ENCODE data around the gene LRRC57.
"Not testable (repeated sequence)": the region's sequence is repeated elsewhere in the genome, so short reads cannot be mapped to it uniquely, and the experiment has no call there.

Gene LRRC57

GRCh38 chr15:42548249-42549031, at the start of gene LRRC57, which contains the start of gene HAUS2:
Gene LRRC57, minus strand, starts transcription at chr15:42548793. Its CDS starts 359 bp downstream, at chr15:42548434.
Gene HAUS2, plus strand, starts transcription at chr15:42548838. Its CDS starts 35 bp downstream, at chr15:42548873.
- peak in 55 of 56 donors; percentile 33 to 85 (median 71) for DNase-seq

DNA sequence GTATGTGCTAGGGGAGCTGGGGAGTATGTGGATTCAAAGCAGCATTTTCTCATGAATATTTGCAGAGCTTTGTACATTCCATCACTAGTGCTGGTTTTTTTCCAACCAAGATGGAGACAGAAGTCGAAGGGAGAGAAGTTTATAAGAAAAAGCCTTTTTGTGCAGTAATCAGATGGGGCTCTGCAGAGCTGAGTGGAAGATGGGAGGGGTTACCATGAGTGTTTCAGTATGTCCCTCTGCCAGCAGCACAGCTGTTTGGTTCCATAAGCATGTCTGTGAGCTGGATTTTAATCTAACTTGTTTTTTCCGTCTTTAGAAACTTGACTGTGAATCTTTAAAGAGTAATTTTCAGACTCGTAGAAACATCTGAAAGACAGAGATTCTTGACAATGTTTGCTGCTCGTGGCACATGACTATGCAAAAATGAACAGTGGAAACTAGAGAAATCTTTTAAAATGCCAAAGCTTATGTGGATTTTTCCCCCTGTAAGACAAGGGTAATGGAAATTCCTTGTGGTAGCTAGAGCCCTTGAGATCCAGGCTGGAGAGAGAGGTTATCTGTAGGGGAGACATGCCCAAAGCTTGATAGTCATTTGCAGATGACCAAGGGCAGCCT, 47.1 kb upstream of the LRRC57 start:
- peak in 3 of 56 donors; percentile 6 to 20 (median 6) for DNase-seq

DNA sequence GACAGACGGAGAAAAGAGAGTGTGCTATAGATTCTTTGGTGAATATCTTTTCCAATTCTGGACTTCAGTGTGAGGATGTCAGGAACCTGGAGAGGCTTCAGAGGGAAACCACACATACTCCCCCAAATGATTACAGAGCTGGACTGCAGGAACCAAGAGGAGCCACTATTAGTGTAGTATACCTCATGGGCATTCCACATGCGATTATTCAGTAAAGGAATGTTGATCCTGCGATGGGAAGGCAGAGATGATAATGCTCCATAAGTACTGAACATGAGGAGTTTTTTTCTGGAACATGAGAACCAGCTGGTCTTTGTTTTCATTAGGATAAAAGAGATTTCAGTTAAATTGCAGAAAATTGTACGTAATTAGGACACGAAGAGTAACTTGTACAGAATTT, 45.5 kb upstream of the LRRC57 start:
- no peak for DNase-seq

- no peak for DNase-seq
Observed at GRCh38 chr15:42593143-42593542, 44.5 kb upstream of the LRRC57 start.

DNA sequence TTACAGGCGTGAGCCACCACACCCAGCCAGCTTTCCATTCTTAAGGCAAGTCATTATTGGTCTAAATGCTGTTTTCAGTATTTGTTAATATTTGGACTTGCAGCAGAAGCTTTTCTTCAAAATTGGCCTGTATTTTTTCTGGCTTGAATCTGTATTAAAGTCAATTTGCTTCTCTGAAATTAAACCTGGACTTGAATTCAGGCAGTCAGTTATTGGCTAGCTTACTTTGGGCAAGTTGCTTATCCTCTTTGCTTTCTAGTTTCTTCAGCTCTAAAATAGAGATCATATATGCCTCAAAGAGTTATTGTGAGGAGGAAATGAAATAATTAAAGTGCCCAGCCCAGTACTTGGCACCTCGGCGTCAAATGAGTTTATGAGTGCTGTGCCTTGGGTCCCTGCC, 44.1 kb upstream of the LRRC57 start:
- DNase-seq: no peak

DNA sequence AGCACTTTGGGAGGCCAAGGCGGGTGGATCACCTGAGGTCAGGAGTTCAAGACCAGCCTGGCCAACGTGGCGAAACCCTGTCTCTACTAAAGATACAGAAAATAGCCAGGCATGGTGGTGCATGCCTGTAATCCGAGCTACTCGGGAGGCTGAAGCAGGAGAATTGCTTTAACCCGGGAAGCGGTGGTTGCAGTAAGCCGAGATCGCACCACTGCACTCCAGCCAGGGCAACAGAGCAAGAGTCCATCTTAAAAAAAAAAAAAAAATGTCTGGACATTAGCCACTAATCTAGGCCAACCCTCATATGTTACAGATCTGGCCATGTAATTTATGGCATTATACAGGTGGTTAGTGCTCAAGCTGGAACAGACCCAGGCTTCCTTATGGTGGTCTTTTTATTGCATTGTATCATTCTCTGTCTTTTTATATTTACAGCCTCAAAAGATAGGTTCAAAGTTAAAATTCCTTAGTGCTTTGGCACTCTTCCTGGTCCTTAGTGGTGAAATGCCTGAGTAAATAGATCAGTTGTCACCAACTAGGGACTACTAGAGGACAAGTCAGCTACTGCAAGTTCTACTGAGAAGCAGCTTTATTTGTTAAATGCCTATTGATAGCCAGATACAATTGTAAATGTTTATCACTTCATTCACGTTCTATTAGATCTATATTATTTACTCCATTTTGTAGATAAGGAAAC, 42.8 kb upstream of the LRRC57 start:
- DNase-seq: no peak

DNA sequence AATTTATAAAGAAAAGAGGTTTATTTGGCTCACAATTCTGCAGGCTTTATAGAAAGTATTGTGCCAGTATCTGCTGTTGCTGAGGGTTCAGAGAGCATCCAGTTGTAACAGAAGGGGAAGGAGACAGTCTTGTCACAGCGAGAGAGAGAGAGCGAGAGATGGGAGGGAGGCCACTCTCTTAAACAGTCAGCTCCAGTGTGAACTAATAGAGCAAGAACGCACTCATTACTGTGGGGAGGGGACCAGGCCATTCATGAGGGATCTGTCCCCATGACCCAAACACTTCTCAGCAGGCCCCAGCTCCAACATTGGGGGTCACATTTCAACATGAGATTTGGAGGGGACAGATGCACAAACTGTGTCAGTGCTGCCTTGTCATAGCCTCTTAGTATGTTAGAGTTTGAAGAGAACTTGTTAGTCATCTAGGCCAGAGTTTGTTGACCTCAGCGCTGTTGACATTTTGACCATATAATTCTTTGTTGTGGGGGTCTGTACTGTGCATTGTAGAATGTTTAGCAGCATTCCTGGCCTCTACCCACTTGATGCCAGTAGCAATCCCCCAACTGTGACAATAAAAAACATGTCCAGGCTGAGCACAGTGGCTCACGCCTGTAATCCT, 42.1 kb upstream of the LRRC57 start:
- DNase-seq: no peak

- peak in 27 of 56 donors; percentile 4 to 69 (median 21) for DNase-seq
Observed at GRCh38 chr15:42584031-42584765, 35.6 kb upstream of the LRRC57 start.

DNA sequence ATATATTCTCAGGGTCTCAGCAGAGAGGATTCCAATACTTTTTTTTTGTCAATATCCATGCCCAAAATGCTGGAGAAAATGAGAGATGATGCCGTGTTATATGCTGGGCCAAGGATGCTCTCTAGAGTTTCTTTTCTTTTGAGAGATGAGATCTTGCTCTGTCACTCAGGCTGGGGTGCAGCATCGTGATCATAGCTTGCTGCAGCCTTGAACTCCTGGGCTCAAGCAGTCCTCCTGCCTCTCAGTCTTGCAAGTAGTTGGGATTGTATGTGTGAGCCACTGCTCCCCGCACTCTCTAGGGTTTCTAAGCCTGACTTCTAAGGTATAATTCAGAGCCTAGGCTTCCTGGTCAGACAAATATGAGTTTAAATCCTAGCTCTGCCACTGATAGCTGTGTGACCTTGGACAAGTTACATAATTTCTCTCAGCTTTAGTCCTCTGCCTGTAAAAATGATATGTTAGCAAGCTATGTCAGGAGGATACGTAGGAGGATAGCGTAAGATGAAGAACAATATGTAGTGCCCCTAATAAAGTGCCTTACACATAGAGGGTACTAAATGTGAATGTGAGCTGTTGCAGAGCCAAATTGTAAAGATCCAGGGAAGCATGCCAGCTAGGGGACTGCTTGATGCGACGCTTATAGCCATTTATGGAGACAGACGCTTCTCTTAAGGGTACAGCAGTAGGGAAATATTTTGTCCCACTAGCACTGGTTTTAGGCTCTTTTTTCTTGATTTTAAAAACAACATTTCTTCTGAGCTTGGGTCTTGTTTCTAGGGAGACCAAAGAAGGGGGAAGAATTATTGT, 34.2 kb upstream of the LRRC57 start:
- peak in 2 of 56 donors; percentile 12 to 31 for DNase-seq

DNA sequence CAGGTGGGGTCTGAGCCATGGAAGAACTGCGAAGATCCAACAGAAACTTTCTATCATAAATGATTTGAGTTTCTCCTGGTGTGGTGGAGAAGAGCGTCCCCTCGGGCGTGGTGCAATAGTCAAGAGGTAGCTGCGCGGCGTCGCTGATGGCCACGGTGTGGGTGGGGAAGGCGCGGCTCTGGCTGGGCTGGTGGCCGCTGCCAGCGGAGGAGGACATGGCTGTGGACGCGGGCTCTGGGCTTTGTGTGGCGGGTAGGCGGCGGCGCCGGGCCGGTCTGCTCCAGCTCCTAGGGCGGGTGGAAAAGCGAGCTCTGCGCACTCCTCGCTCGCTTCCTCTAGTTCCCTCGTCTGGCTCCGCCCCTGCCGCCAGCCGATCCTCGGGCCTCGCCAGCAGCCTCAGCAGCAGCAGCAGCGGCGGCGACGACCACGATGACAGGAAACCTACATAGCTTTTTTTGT, 32.7 kb upstream of the LRRC57 start:
- peak in 55 of 56 donors; percentile 14 to 89 (median 74) for DNase-seq

DNA sequence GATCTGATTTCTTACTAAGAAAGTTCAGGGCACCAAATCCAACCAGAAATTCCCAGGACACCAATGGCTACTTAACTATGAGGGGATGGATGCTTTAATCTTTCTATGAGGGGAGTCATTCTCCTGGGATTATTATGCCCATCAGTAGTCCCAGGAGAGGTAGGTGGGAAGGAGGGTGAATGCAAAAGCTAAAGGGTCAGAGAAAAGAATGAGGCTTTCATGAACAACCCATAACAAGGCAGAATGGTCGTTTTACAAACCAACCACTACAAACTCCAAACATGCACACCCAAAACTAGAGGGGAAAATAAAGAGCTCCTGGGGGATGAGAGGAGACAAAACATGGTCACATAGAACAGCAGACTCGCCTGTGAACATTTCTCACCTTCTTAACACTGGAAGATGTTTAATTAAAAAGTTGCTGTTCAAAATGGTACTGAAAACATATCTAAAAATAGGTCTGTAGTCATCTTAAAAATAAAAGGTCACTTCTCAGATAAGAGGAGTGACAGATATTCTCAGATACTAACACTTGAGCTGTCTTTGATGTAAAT, 30.5 kb upstream of the LRRC57 start:
- no peak for DNase-seq

- DNase-seq: no peak
Observed at GRCh38 chr15:42577514-42578031, 29.0 kb upstream of the LRRC57 start.

- no peak for DNase-seq
Observed at GRCh38 chr15:42576776-42577175, 28.2 kb upstream of the LRRC57 start.

- peak in 1 of 56 donors; percentile 38 for DNase-seq
Observed at GRCh38 chr15:42576040-42576594, 27.5 kb upstream of the LRRC57 start.

DNA sequence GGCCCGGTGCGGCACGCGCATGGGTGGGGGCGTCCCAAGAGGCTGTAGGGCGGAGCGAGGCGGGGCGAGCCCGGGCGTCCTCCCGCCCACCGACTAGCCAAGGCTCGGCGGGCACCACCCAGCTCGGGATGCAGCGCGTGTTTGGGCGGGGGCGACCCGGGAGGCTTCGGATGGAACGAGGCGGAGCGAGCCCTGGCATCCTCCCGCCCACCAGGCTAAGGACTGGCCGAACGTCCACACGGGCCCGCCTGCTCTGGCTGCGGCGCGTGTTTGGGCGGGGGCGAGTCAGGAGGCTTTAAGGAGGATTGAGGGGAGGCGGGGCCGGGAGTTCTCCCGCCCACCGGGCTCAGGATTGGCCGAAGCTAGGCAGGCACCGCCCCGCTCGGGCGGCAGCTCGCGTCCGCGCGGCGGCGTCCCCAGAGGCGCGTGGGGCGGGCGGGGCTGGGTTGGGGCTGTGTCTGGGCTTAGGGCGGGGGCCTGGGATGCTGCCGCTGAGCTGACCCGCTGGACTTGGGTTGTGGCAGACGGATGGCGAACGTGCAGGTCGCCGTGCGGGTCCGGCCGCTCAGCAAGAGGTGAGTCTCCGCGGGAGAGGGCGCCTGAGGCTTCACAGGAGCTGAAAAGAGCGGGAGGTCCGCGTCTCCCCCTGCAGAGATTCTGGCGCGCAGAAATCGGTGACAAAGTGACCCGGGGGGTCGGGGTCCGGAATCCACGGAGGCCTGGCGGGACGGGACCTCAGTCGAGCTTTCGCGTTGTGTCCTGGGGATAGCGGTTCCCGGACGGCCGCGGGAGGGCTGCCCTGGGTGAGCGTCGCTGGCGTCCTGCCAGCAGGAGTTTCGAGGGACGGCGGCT, 26.8 kb upstream of the LRRC57 start, which contains the start of gene STARD9:
Gene STARD9 (plus strand): TSS at position 419 of the 852 bp plus-strand sequence. CDS start 110 bp downstream, at position 529.
- peak; percentile 80 to 99 (median 97) for DNase-seq

DNA sequence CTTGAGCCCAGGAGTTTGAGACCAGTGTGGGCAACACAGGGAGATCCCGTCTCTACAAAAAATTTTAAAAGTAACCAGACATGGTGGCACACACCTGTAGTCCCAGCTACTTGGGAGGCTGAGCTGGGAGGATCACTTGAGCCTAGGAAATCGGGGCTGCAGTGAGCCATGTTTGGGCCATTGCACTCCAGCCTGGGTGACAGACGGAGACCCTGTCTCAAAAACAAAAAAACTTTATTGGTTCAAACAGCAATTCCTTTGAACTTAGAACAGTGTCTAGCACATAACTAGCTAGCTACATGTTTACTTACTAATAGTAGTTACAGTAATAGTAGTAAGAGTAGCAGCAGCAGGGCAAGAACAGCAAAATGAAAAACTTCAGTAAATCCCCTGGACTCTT, 10.1 kb upstream of the LRRC57 start:
- no peak for DNase-seq

DNA sequence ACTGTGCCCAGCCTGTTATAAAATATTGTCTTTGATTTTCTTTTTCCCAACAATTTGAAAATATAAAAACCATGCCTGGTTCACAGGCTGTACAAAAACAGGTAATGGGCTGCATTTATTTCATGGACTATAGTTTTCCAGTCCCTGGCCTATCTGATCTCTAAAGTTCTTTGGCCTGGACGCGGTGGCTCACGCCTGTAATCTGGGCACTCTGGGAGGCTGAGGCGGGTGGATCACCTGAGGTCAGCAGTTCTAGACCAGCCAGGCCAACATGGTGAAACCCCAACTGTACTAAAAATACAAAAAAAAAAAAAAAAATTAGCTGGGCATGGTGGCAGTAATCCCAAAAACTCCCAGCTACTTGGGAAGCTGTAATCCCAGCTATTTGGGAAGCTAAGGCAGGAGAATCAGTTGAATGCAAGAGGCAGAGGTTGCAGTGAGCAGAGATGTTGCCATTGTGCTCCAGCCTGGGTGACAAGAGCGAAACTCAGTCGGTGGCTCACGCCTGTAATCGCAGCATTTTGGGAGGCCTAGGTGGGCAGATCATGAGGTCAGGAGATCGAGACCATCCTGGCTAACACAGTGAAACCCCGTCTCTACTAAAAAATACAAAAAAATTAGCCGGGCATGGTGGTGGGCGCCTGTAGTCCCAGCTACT, 8.1 kb upstream of the LRRC57 start:
- not testable (repeated sequence) for DNase-seq

All from nucleus accumbens (tissue), 56 donors.